Measurements from ENCODE around the gene ATG101.

The ATG101 gene

DNA sequence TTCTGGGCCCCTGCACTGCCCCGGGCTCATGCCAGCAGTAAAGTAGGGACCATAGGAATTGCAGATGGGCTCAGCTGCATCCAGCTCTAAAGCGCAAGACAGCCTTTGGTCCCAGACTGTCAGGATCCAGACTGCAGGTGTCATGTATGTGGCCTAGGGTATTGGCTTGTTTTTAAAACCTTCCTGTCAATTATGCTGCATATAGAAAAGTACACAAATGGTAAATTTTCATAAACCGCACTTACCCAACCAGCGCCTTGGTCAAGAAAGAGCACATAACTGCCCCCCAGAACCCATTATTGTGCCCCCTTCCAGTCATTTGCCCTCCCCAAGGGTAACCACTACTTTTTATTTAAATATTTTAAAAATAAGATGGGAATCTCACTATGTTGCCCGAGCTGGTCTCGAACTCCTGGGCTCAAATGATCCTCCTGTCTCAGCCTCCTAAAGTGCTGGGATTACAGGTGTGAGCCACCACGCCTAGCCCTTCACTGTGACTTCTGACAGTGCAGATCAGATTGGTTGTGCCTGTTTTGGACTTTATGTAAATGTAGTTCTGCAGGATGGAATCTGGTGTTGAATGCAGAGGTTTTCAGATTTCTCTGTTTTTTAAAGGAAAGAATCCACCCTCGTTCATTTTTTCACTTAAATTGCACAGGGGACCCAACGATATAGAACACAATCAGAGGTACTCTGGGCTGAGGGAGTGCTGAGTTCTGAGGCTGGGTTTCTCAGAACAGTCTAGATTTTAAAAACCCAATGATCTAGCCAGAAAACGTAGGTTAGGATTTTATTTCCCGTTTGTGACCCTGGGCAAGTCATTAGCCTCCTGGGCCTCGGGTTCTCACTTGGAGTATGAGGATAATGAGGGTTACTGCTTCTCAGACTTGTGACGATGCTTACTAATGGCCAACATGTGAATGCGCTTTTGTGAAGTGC is 11.9 kb upstream of the ATG101 start:
- Mint-ChIP-seq H3K27me3 (ENCODE audit: low read depth, poor library complexity) (peaks cover 3% of the 10 kb centered on the region), H3K4me3 (no peak overlapping the region), H3K36me3 (ENCODE audit: low read depth) (no peaks in the 10 kb centered on the region), H3K27ac (no peak overlapping the region), H3K4me1 (no peaks in the 10 kb centered on the region), H3K9me3 (no peaks in the 10 kb centered on the region)
- DNase-seq = no peak
- TF ChIP-seq, protein P1, sequence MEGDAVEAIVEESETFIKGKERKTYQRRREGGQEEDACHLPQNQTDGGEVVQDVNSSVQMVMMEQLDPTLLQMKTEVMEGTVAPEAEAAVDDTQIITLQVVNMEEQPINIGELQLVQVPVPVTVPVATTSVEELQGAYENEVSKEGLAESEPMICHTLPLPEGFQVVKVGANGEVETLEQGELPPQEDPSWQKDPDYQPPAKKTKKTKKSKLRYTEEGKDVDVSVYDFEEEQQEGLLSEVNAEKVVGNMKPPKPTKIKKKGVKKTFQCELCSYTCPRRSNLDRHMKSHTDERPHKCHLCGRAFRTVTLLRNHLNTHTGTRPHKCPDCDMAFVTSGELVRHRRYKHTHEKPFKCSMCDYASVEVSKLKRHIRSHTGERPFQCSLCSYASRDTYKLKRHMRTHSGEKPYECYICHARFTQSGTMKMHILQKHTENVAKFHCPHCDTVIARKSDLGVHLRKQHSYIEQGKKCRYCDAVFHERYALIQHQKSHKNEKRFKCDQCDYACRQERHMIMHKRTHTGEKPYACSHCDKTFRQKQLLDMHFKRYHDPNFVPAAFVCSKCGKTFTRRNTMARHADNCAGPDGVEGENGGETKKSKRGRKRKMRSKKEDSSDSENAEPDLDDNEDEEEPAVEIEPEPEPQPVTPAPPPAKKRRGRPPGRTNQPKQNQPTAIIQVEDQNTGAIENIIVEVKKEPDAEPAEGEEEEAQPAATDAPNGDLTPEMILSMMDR (IDR thresholded peaks at IDR 0.05) = no peak

DNA sequence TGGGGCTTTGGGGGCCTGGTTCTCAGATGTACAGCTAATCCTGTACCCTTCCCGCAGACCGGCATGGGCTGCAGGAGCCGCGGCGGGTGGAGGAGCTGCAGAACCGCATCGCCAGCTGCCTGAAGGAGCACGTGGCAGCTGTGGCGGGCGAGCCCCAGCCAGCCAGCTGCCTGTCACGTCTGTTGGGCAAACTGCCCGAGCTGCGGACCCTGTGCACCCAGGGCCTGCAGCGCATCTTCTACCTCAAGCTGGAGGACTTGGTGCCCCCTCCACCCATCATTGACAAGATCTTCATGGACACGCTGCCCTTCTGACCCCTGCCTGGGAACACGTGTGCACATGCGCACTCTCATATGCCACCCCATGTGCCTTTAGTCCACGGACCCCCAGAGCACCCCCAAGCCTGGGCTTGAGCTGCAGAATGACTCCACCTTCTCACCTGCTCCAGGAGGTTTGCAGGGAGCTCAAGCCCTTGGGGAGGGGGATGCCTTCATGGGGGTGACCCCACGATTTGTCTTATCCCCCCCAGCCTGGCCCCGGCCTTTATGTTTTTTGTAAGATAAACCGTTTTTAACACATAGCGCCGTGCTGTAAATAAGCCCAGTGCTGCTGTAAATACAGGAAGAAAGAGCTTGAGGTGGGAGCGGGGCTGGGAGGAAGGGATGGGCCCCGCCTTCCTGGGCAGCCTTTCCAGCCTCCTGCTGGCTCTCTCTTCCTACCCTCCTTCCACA is 11.0 kb upstream of the ATG101 start:
- Mint-ChIP-seq H3K36me3 (ENCODE audit: low read depth) (no peaks in the 10 kb centered on the region), H3K27me3 (ENCODE audit: low read depth, poor library complexity) (peaks cover 6% of the 10 kb centered on the region), H3K27ac (no peak overlapping the region), H3K4me3 (no peak overlapping the region), H3K9me3 (no peaks in the 10 kb centered on the region), H3K4me1 (peaks cover 6% of the 10 kb centered on the region)
- TF ChIP-seq, protein P1 (IDR thresholded peaks at IDR 0.05) = no peak
- DNase-seq = no peak

DNA sequence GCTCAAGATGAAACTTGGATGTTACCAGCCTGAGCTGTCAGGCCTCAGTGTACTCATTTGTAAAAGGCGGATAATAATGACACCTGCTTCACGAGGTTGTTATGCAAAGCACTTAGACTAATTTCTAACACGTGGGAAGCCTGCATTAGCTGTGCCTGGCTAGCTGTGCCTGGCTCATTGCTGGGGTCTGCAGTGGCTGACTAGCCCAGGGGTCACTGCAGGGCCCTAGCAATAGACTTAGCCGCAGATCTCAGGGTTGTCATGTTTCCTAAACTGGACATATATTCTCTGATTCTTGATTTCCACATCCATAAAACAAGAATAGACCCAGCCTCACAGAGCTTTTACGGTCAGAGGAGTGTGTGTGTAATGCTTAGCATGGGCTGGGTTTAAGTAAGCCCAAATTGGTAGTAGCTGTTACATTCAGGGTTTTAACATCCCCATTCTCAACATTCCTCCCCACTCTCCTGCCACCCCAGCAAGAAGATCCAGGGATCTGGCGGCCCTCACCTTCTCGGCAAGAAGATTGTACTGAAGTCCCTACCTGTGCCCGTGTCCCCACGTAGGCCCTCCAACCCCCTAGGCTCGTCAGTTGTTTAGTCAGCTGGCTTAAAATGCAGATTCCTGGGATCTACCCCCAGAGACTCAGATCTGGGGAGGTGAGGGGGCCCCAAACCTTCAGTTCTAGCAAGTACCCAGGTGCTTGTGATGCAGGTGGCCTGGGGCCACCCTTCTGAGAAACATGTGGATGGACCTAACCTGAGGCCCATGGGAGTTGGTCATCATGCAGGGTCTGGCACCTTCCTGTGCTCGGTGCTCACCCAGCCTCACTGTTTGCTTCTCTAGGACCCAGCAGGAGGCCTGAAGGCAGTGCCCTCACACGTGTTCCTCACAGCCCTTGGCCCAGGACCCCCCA is 9.9 kb upstream of the ATG101 start:
- H3K36me3 Mint-ChIP-seq (ENCODE audit: low read depth) = no peaks in the 10 kb centered on the region
- no peak for DNase-seq
- H3K27ac Mint-ChIP-seq = no peak overlapping the region

DNA sequence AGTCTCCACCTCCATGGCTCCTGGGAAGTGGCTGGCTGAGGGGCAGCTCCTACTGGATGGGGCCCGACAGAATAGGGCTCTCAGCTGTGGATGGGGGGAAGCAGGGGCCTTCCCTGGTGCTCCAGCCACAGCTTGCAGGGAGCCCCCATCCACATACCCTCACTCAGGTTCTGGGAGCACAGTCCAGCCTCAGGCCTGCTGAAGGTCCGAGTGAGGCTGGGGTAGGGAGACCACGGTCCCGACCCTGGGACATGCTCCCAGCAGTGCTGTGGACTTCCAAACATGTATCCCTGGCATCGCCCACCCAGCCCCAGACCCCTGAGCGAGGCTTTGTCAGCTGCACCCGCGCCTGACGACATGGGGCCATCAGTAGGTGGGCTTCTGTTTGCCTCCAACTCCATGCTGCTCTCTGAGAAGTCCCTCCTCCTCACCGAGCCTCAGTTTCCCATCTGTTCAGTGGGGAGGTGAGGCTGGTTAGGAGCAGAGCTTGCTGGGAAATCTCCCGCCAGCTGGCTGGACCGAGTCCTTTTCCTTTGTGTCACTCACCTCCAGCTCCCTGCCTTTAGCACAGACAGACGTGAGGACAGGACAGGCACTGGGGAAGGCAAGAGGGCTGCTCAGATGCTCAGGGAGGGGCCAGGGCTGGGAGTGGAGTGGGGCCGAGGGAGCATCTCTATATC is 9.1 kb upstream of the ATG101 start:
- peaks cover 13% of the 10 kb centered on the region for H3K27me3 Mint-ChIP-seq (ENCODE audit: low read depth, poor library complexity)
- DNase-seq = no peak
- TF ChIP-seq, protein P1 (IDR thresholded peaks at IDR 0.05) = no peak
- no peak overlapping the region for H3K27ac Mint-ChIP-seq
- no peak overlapping the region for H3K4me3 Mint-ChIP-seq
- no peaks in the 10 kb centered on the region for H3K9me3 Mint-ChIP-seq
- no peaks in the 10 kb centered on the region for H3K36me3 Mint-ChIP-seq (ENCODE audit: low read depth)
- peaks cover 14% of the 10 kb centered on the region for H3K4me1 Mint-ChIP-seq

More for the DNA sequence above, 9.9 kb upstream of the ATG101 start:
- TF ChIP-seq, protein P1 (IDR thresholded peaks at IDR 0.05) = no peak
- peaks cover 6% of the 10 kb centered on the region for H3K27me3 Mint-ChIP-seq (ENCODE audit: low read depth, poor library complexity)
- H3K4me3 Mint-ChIP-seq = no peak overlapping the region
- no peaks in the 10 kb centered on the region for H3K9me3 Mint-ChIP-seq
- H3K4me1 Mint-ChIP-seq = peaks cover 13% of the 10 kb centered on the region

DNA sequence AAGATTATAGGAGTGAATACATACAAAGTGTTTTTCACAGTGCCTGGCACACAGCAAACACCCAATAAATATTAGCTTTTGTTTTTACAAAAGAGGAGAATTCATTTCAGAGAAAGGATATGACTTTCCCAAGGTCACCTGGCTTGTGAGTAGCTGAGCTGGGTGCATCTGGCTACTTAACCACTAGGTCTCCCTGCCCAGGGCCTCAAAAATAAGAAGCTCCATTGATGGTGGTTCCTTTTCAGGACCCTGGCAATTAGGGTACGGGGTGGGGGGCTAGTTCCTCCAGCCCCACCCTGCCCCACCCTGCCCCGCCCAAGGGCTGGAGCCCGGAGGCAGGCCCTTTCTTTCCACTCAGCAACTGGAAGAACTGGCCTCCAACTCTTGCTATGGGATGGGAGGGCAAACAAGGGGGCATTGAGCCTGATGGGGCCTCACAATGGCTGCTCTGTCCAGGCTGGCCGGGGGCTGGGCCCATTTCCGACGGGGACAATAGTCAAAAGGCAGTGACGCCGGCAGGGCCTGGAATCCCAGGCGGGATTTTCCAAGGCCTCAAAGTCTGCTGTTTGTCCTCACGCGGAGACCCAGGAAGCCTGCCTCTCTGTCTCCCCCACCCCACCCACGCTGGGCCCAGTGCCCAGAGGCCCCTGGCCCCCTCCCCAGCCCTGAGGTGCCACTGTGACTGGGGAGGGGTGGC is 8.2 kb upstream of the ATG101 start:
- Mint-ChIP-seq H3K27me3 (ENCODE audit: low read depth, poor library complexity) (peaks cover 20% of the 10 kb centered on the region), H3K4me1 (peaks cover 18% of the 10 kb centered on the region), H3K4me3 (no peak overlapping the region), H3K9me3 (no peaks in the 10 kb centered on the region), H3K36me3 (ENCODE audit: low read depth) (no peaks in the 10 kb centered on the region), H3K27ac (no peak overlapping the region)
- DNase-seq = no peak
- TF ChIP-seq, protein P1 (IDR thresholded peaks at IDR 0.05) = no peak
